Cardiac muscle cell (in vitro differentiated cells and primary cell): Measurements from ENCODE around the gene SART1. TPM values are rescaled to one million over a fixed set of nuclear protein-coding genes. Genes with fewer than 3 reads are reported as not detected.

ENCODE experiments used
- DNase-seq, 2 donors: peaks; one replicate each; pipeline versions ENCODE4 v3.0.0 to v3.0.0-alpha.2; 2010 to 2017; ENCODE audit warnings: low read depth in 1 of 2, low spot score in 1 of 2
- H3K27ac ChIP-seq: fragments of 200-600 bp; sonication (generic); 2 replicates; pipeline ENCODE4 v1.5.1; 2016
- H3K27me3 ChIP-seq: fragments of 200-600 bp; sonication (generic); 2 replicates; pipeline ENCODE4 v1.6.0; 2016; ENCODE audit warnings: control low read depth
- H3K36me3 ChIP-seq: fragments of 200-600 bp; sonication (generic); 2 replicates; pipeline ENCODE4 v1.5.1; 2016; ENCODE audit warnings: control low read depth
- H3K4me1 ChIP-seq: fragments of 200-600 bp; sonication (generic); 2 replicates; pipeline ENCODE4 v1.8.1; 2017; ENCODE audit warnings: low read depth, mild to moderate bottlenecking, mixed run types
- H3K4me3 ChIP-seq: fragments of 200-600 bp; sonication (generic); 2 replicates; pipeline ENCODE4 v1.5.1; 2016; ENCODE audit warnings: mild to moderate bottlenecking
- H3K9me3 ChIP-seq: fragments of 200-600 bp; sonication (generic); 2 replicates; pipeline ENCODE4 v1.5.1; 2017; ENCODE audit warnings: low read depth, mild to moderate bottlenecking, control low read depth
- CTCF ChIP-seq: IDR thresholded peaks from 2 replicates; pipeline ENCODE4 v1.5.1; 2012; ENCODE audit warnings: low read depth, mild to moderate bottlenecking, low read length
- polyA plus RNA-seq: library from polyadenylated mRNA; unstranded; fragments of >200 nt; fragmentation: Nextera tagmentation; extraction: Ambion mirVana; gene quantifications from 2 replicates; pipeline ENCODE4 v1.2.1, GENCODE V29; 2016
- total RNA-seq: library from RNA; depleted of rRNA; stranded (reverse); fragments of >200 nt; gene quantifications from 2 replicates; pipeline ENCODE4 v1.2.3, GENCODE V29; 2016

SART1 gene
- total and polyA plus RNA-seq, 2 experiments from 2014 or later = 51.6 to 55.7 TPM

DNA sequence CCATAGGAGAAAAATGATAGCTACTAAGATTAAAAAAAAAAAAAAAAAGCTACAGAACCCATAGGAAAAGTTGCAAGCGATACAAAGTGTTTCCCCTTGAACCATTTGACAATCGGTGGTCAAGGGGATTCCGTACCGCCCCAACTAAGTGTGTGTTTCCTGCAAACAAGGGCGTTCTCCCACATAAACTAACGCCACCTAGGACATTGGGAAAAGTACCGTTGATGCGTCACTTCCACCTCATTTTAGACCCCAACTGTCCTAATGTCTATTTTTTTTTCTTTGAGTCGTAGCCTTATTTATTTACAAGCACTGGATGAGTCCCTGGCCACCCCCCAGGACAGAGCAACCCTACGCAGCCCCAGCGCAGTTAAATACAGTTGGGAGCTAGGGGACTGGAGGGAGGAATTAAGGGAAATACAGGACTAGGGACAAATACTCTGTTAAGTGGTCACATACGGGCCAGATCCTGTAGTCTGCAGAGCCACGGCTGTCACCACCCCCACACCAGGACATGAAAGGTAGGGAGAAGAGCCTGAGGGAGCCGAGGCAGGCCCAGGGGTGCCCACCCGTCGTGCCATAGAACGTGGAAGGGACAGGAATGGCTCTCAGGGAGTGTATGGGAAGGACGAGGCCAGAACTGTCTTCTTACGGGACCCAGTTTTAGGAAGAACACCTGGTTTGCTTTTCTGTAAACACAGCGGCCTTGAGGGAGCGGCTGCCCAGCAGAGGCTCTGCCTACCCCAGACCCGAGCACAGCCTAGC is 21.5 kb downstream of the SART1 start:
- DNase-seq = no peak
- Histone ChIP-seq H3K27ac (no peak overlapping the region), H3K4me1 (no peaks in the 10 kb centered on the region), H3K4me3 (no peak overlapping the region), H3K9me3 (no peaks in the 10 kb centered on the region), H3K36me3 (peaks cover 15% of the 10 kb centered on the region), H3K27me3 (no peaks in the 10 kb centered on the region)
- TF ChIP-seq CTCF = no peak

- H3K4me1 ChIP-seq = no peaks in the 10 kb centered on the region
- no peak for DNase-seq
- H3K27ac ChIP-seq = no peak overlapping the region
- H3K9me3 ChIP-seq = no peaks in the 10 kb centered on the region
- no peak overlapping the region for H3K4me3 ChIP-seq
- H3K27me3 ChIP-seq = no peaks in the 10 kb centered on the region
- TF ChIP-seq CTCF = no peak
- peaks cover 12% of the 10 kb centered on the region for H3K36me3 ChIP-seq
Measured at GRCh38 chr11:65983589-65983987, 22.1 kb downstream of the SART1 start.

- Histone ChIP-seq H3K36me3 (no peaks in the 10 kb centered on the region), H3K4me1 (no peaks in the 10 kb centered on the region), H3K9me3 (no peaks in the 10 kb centered on the region), H3K27me3 (no peaks in the 10 kb centered on the region), H3K27ac (no peak overlapping the region), H3K4me3 (no peak overlapping the region)
- DNase-seq = no peak
- TF ChIP-seq CTCF = no peak
Measured at GRCh38 chr11:65987336-65987735, 25.8 kb downstream of the SART1 start.

- Histone ChIP-seq H3K36me3 (no peaks in the 10 kb centered on the region), H3K4me3 (no peak overlapping the region), H3K9me3 (no peaks in the 10 kb centered on the region), H3K27ac (no peak overlapping the region), H3K4me1 (no peaks in the 10 kb centered on the region), H3K27me3 (no peaks in the 10 kb centered on the region)
- peak; percentile 94 to 98 for DNase-seq
- TF ChIP-seq CTCF = peak; percentile 98
Measured at GRCh38 chr11:65988791-65989592, 27.5 kb downstream of the SART1 start.

DNA sequence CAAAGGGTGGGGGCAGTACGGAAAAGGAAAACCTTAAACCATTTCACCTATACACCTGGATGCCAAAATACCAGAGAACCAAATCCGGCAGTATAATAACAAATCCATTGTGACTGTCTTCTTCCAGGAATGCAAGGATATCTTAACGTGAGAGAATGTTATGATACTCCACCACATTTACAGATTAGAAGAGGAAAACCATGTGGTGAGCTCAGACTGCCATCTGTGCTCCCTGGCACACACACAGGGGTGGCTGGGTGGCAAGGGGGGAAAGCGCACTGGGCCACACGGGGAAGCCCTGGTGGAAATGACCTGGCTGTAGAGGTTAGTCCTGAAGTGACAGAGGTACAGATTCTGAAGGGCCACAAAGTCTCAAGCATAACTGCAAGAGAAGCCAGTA is 30.5 kb downstream of the SART1 start:
- no peaks in the 10 kb centered on the region for H3K4me1 ChIP-seq

More for the DNA sequence above, 30.5 kb downstream of the SART1 start:
- H3K9me3 ChIP-seq = no peaks in the 10 kb centered on the region
- H3K27me3 ChIP-seq = no peaks in the 10 kb centered on the region
- no peak for DNase-seq
- H3K27ac ChIP-seq = no peak overlapping the region
- H3K36me3 ChIP-seq = no peaks in the 10 kb centered on the region
- H3K4me3 ChIP-seq = no peak overlapping the region
- no peak for TF ChIP-seq CTCF
